NCI-H2029 (cell line): ENCODE results near the gene MYLK4.

ENCODE experiments used
- DNase-seq: peaks from one replicate; lab custom pipeline; 2025; lab: John Stamatoyannopoulos, UW

Gene MYLK4

DNA sequence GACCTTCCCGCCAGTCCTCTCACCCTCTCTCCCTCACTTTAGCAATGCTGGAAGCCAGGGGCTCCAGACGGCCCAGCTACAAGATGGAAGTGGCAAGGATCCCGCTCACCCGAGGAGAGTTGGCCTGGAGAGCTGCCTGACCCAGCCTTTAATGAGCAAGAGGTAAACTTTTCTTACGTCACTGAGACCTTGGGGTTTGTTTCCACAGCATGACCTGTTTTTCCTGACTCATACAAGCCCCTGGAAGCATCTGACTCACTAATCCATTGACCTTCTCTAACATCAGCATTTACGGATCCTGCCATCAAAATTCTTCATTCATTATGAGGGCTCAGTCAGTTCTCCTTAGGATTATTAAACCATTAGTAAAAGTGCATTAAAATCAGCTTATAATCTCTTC lies 120.4 kb downstream of the MYLK4 start:
- no peak for DNase-seq

- DNase-seq: no peak
These were observed 124.3 kb downstream of the MYLK4 start for GRCh38 chr6:2626401-2626800.

DNA sequence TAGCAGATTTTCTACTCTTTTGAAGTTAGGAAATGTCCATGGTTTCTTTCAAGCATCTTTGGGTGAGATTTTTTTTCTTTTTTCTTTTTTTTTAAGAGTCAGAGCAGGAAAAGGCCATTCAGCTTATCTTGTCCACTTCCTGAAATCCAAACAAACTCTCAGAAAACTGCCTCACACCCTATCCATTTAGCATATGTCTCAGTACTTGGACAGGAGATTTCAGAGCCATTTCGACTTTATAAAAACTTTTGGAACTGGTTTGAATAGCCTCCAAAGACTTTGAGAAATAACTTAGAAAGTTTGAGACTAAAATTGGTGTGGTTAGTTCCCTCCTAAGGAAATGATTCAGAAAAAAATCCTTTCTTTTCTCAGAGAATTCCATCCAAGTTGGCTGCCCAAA lies 125.1 kb downstream of the MYLK4 start:
- DNase-seq: no peak

- DNase-seq: no peak
These were observed 126.5 kb downstream of the MYLK4 start for GRCh38 chr6:2624177-2624576.

- DNase-seq: no peak
These were observed 127.4 kb downstream of the MYLK4 start for GRCh38 chr6:2623295-2623694.

DNA sequence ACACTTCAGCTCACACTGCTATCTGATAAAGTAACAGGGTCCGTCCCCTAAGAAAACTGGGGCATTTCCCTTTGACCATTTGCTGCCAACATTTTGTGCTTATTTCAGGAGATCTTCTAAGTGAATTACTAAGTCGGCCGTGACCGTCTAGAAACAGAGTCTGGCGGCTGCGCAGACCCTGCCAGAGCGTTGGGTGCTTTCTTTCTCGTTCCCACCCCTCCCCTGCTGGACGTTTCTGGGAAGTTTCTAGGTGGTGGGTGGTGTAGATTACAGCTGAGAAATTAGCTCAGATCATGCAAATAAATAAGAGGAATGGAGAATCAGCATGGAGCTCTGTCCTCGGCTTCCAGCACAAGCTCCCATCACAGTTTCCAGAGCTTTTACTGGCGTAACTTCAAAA lies 128.1 kb downstream of the MYLK4 start:
- DNase-seq: no peak

DNA sequence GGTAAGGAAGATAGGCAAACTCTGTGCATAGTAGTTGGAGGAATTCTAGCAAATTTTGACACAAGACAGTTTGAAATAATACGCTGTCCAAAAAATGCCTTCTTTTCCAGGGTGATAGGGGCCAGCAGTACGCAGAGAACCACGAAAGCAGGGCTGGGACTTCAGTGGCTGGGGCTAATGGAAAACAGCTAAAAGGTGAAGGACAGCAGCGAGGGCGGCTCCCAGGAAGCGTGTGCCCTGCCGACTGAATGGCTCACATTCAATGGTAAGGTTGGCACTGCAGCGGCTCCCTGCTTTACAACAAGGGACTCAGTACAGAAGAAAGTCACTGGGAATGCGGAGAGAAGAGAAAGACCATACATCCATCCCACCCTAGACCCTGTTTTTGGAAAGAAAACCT lies 131.1 kb downstream of the MYLK4 start:
- no peak for DNase-seq

GRCh38 chr6:2617729-2618128 lies 133.0 kb downstream of the MYLK4 start:
- no peak for DNase-seq

DNA sequence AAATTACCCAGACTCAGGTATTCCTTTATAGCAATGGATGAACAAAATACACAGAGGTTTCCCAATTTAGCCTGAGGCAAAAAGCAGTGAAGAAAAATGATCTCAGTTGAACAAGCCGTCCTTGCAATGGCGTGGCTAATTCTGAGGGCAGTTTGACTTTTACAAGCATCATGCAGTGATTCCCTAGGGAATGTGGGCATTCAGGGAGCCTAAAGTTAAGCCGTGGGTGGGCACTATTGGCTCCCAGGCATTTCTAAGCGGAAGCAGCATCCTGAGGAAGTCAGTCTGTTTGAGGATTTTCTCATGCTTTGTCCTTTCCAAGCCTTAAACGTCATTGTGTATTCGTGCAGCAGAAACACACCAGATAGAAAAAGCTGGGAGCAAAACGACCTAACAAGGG lies 133.9 kb downstream of the MYLK4 start:
- no peak for DNase-seq

- DNase-seq: no peak
These were observed 135.5 kb downstream of the MYLK4 start for GRCh38 chr6:2615251-2615650.

- no peak for DNase-seq
These were observed 135.9 kb downstream of the MYLK4 start for GRCh38 chr6:2614846-2615245.

DNA sequence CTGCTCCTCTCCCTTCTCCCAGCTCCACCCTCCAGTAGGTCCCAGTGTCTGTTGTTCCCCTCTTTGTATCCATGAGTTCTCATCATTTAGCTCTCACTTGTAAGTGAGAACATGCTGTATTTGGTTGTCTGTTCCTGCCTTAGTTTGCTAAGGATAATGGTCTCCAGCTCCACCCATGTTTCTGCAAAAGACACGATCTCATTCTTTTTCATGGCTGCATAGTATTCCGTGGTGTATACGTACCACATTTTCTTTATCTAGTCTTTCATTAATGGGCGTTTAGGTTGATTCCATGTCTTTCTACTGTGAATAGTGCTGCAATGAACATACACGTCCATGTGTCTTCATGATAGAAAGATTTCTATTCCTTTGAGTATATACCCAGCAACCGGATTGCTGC lies 136.6 kb downstream of the MYLK4 start:
- no peak for DNase-seq
